SJSA1 (cell line): ENCODE results near the gene AMDHD1. TPM values are rescaled to one million over a fixed set of nuclear protein-coding genes. Genes with fewer than 3 reads are reported as not detected.
A peak's percentile ranks its signal among the peaks of the same experiment; 100 is the strongest.

ENCODE experiments used
- DNase-seq, 2 experiments: peaks; one replicate each; pipeline ENCODE4 v3.0.0-alpha.2; 2015 to 2020; ENCODE audit warnings: low spot score in 2 of 2, low read depth in 1 of 2
- H3K27ac ChIP-seq: fragments of 250-450 bp; sonication (Bioruptor Pico); 2 replicates; pipeline ENCODE4 v1.5.1; 2020; ENCODE audit warnings: mild to moderate bottlenecking, moderate library complexity
- H3K27me3 ChIP-seq: fragments of 250-450 bp; sonication (Bioruptor Pico); replicated peaks from 2 replicates; pipeline ENCODE4 v1.5.1; 2020; ENCODE audit warnings: mild to moderate bottlenecking, moderate library complexity
- H3K36me3 ChIP-seq: fragments of 250-450 bp; sonication (Bioruptor Pico); 2 replicates; pipeline ENCODE4 v1.5.1; 2020; ENCODE audit warnings: mild to moderate bottlenecking
- H3K4me1 ChIP-seq: fragments of 250-450 bp; sonication (Bioruptor Pico); replicated peaks from 2 replicates; pipeline ENCODE4 v1.6.1; 2021; ENCODE audit warnings: mild to moderate bottlenecking
- H3K4me3 ChIP-seq: fragments of 250-450 bp; sonication (Bioruptor Pico); 2 replicates; pipeline ENCODE4 v1.5.1; 2020; ENCODE audit warnings: mild to moderate bottlenecking
- H3K9me3 ChIP-seq: fragments of 250-450 bp; sonication (Bioruptor Pico); replicated peaks from 2 replicates; pipeline ENCODE4 v1.5.1; 2020; ENCODE audit warnings: mild to moderate bottlenecking
- total RNA-seq: library from RNA; depleted of rRNA; stranded (reverse); fragments of >200 nt; shearing (Covaris generic); gene quantifications from 2 replicates; pipeline ENCODE4 v1.2.3, GENCODE V29; 2014

AMDHD1 gene
- total RNA-seq, 1 experiment from 2014 or later = 1.7 TPM

GRCh38 chr12:95990136-95990535 is 47.0 kb downstream of the AMDHD1 start:
- Histone ChIP-seq H3K4me1 (peaks cover 13% of the 10 kb centered on the region), H3K36me3 (no peaks in the 10 kb centered on the region), H3K9me3 (peaks cover 18% of the 10 kb centered on the region; the same call in 1 of the 2 replicates), H3K27me3 (peaks cover 60% of the 10 kb centered on the region), H3K4me3 (no peak overlapping the region), H3K27ac (no peak overlapping the region)
- DNase-seq = peak in 1 of 2 experiments; percentile 84

- peak in 1 of 2 experiments; percentile 72 for DNase-seq
- Histone ChIP-seq H3K4me3 (no peak overlapping the region), H3K9me3 (peaks cover 13% of the 10 kb centered on the region; the same call in 1 of the 2 replicates), H3K27ac (no peak overlapping the region), H3K4me1 (peaks cover 19% of the 10 kb centered on the region), H3K27me3 (peaks cover 34% of the 10 kb centered on the region), H3K36me3 (no peaks in the 10 kb centered on the region)
Observed at GRCh38 chr12:95993907-95994306, 50.8 kb downstream of the AMDHD1 start.

- H3K36me3 ChIP-seq = no peaks in the 10 kb centered on the region
- H3K9me3 ChIP-seq = peaks cover 13% of the 10 kb centered on the region; the same call in 1 of the 2 replicates
- no peak overlapping the region for H3K4me3 ChIP-seq
- peak; percentile 98 to 99 for DNase-seq
- H3K4me1 ChIP-seq = peaks cover 19% of the 10 kb centered on the region
- peak overlapping the region; percentile 13 for H3K27ac ChIP-seq
- H3K27me3 ChIP-seq = peaks cover 28% of the 10 kb centered on the region
Observed at GRCh38 chr12:95994476-95994875, 51.3 kb downstream of the AMDHD1 start.

- peaks cover 19% of the 10 kb centered on the region for H3K27me3 ChIP-seq
- H3K9me3 ChIP-seq = peaks cover 10% of the 10 kb centered on the region; the same call in 1 of the 2 replicates
- no peaks in the 10 kb centered on the region for H3K36me3 ChIP-seq
- peak overlapping the region; percentile 13 for H3K27ac ChIP-seq
- DNase-seq = peak in 1 of 2 experiments; percentile 89
- no peak overlapping the region for H3K4me3 ChIP-seq
- H3K4me1 ChIP-seq = peaks cover 19% of the 10 kb centered on the region
Observed at GRCh38 chr12:95995238-95996031, 52.3 kb downstream of the AMDHD1 start.

- peaks cover 19% of the 10 kb centered on the region for H3K4me1 ChIP-seq
- no peak within 1 kb of the TSS for H3K4me3 ChIP-seq
- peak in 1 of 2 experiments; percentile 82 for DNase-seq
- no peaks in the 10 kb centered on the region for H3K36me3 ChIP-seq
- H3K27me3 ChIP-seq = peaks cover 14% of the 10 kb centered on the region
- H3K27ac ChIP-seq = no peak within 1 kb of the TSS; the same call in 1 of the 2 replicates
- H3K9me3 ChIP-seq = peaks cover 10% of the 10 kb centered on the region; the same call in 1 of the 2 replicates
Observed at GRCh38 chr12:95996034-95996658, 53.0 kb downstream of the AMDHD1 start, which contains the start of gene HAL. TSS of gene HAL (minus strand) at chr12:95996344. CDS start at chr12:95995910, 434 bp downstream.

GRCh38 chr12:95997276-95997675 is 54.1 kb downstream of the AMDHD1 start:
- DNase-seq = peak in 1 of 2 experiments; percentile 74
- no peak overlapping the region for H3K27ac ChIP-seq
- peaks cover 3% of the 10 kb centered on the region; the same call in 1 of the 2 replicates for H3K9me3 ChIP-seq
- H3K27me3 ChIP-seq = peaks cover 2% of the 10 kb centered on the region; the same call in 1 of the 2 replicates
- H3K36me3 ChIP-seq = 0 out of 2 replicates have a peak, but pooled peaks cover 2% of the 10 kb centered on the region
- peaks cover 19% of the 10 kb centered on the region for H3K4me1 ChIP-seq
- no peak overlapping the region for H3K4me3 ChIP-seq

- no peaks in the 10 kb centered on the region; the same call in 1 of the 2 replicates for H3K27me3 ChIP-seq
- peak; percentile 76 to 78 for DNase-seq
- peaks cover 19% of the 10 kb centered on the region for H3K4me1 ChIP-seq
- peaks cover 8% of the 10 kb centered on the region; the same call in 1 of the 2 replicates for H3K36me3 ChIP-seq
- no peaks in the 10 kb centered on the region; the same call in 1 of the 2 replicates for H3K9me3 ChIP-seq
- no peak overlapping the region for H3K27ac ChIP-seq
- no peak overlapping the region for H3K4me3 ChIP-seq
Observed at GRCh38 chr12:95997911-95998510, 54.9 kb downstream of the AMDHD1 start.

- H3K27ac ChIP-seq = no peak overlapping the region
- H3K4me1 ChIP-seq = peaks cover 19% of the 10 kb centered on the region
- no peaks in the 10 kb centered on the region for H3K27me3 ChIP-seq
- DNase-seq = peak; percentile 93 to 97
- no peak overlapping the region for H3K4me3 ChIP-seq
- no peaks in the 10 kb centered on the region; the same call in 1 of the 2 replicates for H3K9me3 ChIP-seq
- H3K36me3 ChIP-seq = peaks cover 8% of the 10 kb centered on the region; the same call in 1 of the 2 replicates
Observed at GRCh38 chr12:95998611-95999286, 55.6 kb downstream of the AMDHD1 start.

GRCh38 chr12:95999484-95999883 is 56.4 kb downstream of the AMDHD1 start:
- H3K9me3 ChIP-seq = no peaks in the 10 kb centered on the region
- peak in 1 of 2 experiments; percentile 81 for DNase-seq
- no peak overlapping the region for H3K4me3 ChIP-seq
- peaks cover 12% of the 10 kb centered on the region for H3K36me3 ChIP-seq
- no peak overlapping the region for H3K27ac ChIP-seq
- peaks cover 13% of the 10 kb centered on the region for H3K4me1 ChIP-seq
- H3K27me3 ChIP-seq = no peaks in the 10 kb centered on the region

- no peaks in the 10 kb centered on the region for H3K27me3 ChIP-seq
- H3K36me3 ChIP-seq = peaks cover 22% of the 10 kb centered on the region
- peak in 1 of 2 experiments; percentile 67 for DNase-seq
- no peak overlapping the region for H3K27ac ChIP-seq
- H3K4me3 ChIP-seq = no peak overlapping the region
- no peaks in the 10 kb centered on the region for H3K4me1 ChIP-seq
- no peaks in the 10 kb centered on the region for H3K9me3 ChIP-seq
Observed at GRCh38 chr12:96000858-96001257, 57.7 kb downstream of the AMDHD1 start.

- Histone ChIP-seq H3K9me3 (no peaks in the 10 kb centered on the region), H3K4me1 (no peaks in the 10 kb centered on the region), H3K27ac (no peak overlapping the region), H3K27me3 (no peaks in the 10 kb centered on the region), H3K36me3 (peaks cover 58% of the 10 kb centered on the region), H3K4me3 (no peak overlapping the region)
- no peak for DNase-seq
Observed at GRCh38 chr12:96006727-96007126, 63.6 kb downstream of the AMDHD1 start.

- Histone ChIP-seq H3K27me3 (no peaks in the 10 kb centered on the region), H3K36me3 (peaks cover 63% of the 10 kb centered on the region), H3K9me3 (no peaks in the 10 kb centered on the region), H3K27ac (no peak overlapping the region), H3K4me1 (no peaks in the 10 kb centered on the region), H3K4me3 (no peak overlapping the region)
- no peak for DNase-seq
Observed at GRCh38 chr12:96007729-96008128, 64.6 kb downstream of the AMDHD1 start.
